Stimulated activated CD4-positive, alpha-beta T cell treated with anti-CD3 and anti-CD28 coated beads, TNF-alpha, amount 100 ng/mL, for 48 hours (primary cell): ENCODE measurements around the gene COMT.

Experiments
- DNase-seq, 3 donors: peaks; one replicate each; pipeline ENCODE4 v3.0.0-alpha.2; 2020; ENCODE audit warnings: low read depth in 3 of 3

The COMT gene

DNA sequence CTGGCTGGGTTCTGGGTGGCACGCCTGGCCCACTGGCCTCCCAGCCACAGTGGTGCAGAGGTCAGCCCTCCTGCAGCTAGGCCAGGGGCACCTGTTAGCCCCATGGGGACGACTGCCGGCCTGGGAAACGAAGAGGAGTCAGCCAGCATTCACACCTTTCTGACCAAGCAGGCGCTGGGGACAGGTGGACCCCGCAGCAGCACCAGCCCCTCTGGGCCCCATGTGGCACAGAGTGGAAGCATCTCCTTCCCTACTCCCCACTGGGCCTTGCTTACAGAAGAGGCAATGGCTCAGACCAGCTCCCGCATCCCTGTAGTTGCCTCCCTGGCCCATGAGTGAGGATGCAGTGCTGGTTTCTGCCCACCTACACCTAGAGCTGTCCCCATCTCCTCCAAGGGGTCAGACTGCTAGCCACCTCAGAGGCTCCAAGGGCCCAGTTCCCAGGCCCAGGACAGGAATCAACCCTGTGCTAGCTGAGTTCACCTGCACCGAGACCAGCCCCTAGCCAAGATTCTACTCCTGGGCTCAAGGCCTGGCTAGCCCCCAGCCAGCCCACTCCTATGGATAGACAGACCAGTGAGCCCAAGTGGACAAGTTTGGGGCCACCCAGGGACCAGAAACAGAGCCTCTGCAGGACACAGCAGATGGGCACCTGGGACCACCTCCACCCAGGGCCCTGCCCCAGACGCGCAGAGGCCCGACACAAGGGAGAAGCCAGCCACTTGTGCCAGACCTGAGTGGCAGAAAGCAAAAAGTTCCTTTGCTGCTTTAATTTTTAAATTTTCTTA lies 27.8 kb downstream of the COMT start:
- DNase-seq: no peak

DNA sequence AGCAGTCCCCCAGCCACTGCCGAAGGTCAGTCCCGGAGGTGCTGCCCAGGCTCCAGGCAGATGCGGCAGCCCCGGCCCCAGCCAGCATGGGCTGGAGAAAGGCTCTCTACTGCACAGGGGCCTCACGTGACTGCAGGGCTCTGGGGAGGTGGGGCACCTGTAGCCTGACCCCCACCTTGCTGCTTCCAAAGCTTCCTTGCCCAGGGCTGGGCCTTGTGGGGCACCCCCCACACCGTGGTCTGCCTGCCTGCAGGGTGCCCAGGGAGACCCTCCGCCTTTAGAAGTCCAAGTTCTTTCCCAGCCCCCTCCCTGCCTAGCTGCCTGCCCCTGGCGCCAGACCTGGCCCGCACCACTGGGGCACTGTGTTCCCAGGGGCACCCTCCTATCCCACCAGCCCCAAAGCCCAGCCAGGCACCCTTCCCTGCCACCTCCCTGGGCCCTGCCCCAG lies 28.5 kb downstream of the COMT start:
- no peak for DNase-seq

DNA sequence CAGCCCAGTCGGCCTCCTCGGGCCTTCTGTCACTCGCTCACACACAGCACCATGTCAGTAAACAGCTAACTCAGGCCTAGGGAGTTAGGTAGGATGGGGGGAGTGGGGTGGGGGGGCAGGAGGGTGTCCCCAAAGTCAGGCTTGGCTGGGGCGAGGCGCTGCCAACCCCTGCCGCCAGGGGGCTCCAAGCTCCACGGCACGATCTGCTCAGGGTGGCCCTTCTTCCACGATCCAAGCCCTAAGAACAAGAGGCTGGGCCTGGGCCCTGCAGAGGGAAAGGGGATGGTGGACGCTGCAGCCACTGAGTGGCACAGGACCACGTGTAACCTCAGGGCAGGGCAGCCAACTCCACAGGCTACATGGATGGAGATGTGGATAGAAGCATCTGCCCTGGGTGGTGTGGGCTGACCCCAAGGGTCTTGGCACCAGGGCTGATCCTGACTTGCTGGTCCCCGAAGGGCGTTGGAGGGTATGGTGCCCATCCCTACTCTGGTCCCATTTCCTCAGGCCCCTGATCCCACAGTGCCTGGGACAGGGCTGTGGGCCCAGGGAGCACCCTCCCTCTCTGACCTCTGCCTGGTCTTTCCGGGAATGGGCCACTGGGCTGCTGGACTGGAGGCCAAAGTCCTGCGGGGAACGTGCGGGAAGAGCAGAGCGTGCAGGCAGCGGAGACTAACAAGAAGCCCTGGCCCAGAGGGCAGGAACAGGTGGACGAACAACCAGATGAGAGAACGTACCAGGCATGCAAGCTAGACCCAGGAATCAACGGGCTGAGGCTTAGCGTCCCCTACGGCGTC lies 29.1 kb downstream of the COMT start:
- peak; percentile 54 to 71 (median 70) for DNase-seq

DNA sequence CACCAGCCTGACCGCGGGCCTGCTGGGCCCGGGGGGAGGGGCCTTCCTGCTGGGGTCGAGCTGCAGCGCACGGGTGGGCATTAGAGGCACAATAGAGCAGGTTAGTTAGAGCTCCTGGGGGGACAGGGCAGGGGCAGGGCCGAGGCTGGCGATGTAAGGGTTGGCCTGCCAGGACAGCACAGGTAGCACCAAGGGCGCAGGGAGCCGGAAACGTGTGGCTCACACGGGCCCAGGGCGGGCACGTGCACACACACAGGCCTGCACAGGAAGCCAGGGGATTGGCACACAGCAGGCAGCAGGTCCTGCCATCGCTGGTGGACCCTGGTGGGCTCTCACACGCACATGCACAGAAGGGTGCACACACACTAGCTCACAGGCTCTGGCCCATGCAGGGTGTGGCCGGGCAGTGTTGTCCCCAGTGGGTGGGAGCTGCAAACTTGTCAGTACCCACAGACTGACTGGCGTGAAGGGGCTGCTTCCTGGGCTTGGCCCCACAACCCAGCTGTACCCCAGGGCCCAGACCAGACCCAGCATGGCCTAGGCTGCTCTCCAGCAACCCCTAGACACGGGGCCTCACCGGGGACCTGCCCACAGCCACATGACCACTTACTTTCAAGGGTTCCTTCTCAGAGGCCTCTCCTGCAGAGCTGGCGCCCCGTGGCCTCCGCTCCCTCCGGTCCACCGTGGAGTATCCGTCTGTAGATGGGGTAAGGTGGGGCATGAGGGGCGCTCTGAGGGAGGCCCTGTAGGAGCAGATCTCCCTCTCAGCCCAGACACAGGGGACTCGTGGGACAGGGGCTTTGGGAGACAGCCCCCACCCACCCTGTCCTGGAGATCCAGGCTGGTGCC lies 29.9 kb downstream of the COMT start:
- no peak for DNase-seq

DNA sequence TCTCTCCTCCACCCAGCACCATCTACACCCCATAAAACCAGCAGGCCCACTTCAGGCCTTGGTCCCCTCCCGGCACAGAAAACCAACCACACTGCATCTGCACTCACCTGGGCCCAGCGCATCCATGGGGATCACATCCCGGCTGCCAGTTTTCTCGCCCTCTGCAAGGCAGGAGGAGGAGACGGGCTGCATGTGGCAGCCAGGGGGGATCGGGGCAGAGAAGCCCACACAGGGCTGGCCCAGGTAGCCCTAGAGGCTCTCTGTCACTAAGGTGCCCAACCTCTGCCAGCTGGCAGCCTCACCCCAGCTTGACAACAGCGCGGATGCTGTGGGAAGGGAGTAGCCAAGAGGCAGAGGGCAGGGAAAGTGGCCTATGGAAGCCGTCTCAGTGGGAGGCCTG lies 30.7 kb downstream of the COMT start:
- DNase-seq: no peak

DNA sequence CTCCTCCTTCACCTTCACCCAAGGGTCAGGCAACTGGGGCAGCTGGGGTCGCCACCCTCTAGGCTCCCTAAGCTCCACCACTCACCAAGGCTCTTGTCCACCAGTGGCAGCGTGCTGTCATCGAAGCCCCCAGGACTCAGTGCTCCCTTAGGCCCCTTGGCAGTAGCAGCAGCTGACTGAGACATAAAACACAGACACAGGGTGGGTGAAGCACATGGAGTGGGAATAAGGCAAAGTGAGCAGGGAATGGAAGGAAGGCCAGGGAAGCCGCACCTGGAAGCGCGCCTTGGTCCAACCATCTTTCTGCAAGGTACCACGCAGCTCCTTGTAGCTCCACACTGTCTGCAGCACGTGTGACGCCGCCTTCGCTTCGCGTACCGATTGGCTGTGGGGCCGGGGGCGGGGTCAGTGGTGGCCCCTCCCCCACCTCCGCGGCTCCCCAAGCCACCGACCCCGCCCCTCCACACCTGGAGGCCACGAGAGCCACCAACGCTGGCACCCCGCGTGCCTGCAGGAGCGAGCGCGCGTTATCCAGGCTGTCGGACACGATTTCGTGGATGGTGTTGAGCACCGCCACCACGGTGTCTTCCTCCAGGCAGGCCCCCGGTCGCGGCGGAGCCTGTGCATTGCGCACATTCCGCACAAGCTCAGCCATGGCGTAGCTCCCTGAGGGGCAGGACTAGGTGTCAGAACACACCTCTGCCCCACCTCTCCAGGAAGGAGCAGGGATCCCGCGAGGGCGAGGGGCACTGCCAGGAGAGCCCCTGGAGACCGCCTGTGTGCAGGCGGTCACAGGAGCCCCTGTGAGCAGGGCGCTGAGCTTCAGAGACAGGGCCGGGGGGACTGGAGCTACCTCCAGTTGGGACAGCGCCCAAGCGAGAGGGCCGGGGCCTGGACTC lies 31.3 kb downstream of the COMT start:
- DNase-seq: no peak

DNA sequence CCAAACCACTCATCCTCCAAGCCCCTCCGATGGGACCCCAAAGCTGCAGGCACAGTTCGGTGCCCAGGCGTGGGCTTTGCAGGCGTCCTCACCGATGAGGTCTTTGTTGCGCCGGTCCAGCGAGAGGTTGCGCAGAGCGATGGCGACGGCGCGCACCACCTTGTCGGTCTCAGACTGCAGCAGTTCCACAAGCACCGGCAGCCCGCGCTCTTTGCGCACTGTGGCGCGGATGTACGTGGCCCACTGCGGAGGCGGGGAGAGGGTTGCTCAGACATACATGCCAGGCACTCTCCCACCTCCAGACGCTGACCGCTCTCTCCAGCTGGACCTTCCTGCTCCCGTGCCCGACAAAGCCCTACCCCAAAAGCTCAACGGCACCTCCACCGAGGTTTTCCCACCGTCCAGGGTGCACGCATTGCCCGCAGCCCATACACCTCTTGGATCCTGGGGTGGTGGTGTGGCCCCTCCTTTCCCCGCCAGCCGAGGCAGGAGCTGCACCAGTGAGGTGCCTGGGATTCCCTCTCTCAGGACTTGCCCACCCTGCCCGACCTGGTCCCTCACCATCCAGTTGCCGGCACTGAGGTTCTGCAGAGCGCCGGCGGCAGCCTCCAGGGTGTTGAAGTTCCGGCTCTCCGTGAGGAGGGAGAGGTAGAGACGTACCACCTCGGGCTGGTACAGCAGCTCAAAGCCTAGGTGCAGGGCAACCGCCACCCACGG lies 32.1 kb downstream of the COMT start:
- DNase-seq: no peak

DNA sequence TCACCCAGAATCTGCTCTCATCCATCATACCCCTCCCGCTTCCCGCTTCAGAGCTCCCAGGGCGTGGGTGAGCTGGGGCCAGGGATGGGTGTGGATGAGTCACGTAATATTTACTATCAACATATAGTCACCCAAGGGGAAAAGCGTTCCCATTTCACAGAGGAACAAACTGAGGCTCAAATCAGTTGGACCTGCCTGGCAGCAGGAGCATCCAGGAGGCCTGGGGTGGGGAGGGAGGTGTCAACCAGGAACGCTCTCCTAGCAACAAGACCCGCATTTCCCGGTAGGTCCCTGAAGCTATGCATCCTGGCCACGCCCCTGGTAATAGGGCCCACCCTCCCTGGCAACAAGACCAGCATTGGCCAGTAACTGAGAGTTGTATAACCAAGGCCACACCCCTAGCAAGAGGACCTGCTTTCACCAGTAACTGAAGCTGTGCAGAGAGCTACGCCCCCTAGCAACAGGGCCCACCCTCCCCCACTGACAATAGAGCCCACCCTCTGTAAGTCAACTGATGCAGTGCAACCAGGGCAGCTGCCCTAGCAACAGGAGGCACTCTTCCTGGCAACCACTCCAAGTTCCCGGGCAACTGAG lies 32.8 kb downstream of the COMT start:
- no peak for DNase-seq

DNA sequence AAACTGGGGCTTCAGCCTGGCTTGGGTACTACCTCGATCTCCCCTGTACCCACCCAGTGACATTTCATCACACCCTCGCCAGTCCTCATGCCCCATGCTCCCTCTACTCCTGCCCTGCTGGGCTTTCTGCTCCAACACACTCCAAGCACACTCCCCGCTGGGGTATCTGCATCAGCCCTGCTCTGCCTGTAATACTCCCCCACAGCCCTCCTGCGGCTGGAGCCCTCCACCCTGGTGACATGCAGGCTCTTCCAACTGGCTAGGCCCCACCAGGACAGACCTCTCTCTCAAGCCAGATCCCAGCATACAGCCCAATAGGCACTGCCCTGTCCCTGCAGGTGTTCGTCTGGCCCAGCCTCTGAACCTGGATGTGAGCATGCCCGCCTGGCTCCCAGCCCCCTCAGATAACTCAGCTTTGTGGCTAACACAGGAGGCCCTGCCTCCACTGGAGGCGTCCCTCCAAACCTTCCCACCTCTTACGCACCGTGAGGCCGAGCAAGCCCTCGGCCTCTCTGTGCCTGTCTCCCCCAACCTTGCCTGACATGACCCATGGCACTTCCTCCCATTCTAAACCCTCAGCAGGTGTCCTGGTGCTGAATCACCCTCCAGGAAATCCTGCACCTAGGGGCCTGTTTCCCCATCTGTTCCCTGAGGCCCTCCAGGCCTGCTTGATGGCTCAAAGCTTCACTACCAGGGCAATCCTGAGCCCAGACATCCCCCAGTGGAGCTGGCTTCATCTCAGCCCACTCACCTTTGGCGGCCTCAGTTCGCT lies 33.5 kb downstream of the COMT start:
- DNase-seq: no peak

DNA sequence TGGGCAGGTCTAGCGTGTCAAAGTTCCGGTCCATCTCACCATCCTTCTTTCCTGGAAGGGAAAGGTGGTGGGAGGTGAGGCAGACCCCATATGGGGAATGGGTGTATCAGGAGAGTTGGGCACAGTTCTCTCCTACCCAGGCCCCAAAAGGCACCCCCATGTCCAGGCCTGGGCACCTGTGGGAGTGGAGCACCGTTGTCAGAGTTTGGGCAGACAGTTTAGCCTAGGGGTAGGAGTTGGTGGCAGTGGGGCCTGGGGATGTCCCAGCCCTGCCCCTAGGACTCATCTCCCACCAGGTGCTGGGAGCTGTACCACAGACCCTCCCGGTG lies 34.1 kb downstream of the COMT start:
- DNase-seq: no peak

DNA sequence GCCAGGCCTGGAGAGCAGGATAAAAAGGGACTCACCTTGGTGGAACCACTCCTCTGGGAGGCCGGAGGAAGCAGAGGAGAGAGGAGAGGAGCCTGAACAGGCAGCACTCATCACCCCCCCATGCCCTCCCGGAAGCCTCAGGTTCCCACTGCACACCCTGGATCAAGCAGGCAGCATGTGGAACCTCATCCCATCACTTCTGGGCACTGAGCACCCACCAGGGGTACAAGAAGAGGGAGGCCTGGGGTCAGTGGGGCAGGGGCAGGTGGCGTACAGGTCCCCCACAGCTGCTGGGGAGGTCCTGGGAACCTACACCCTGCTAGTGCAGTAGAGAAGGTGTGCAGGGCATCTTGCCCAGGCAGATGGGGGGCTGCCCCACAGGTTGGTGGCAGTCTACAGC lies 35.1 kb downstream of the COMT start:
- no peak for DNase-seq

DNA sequence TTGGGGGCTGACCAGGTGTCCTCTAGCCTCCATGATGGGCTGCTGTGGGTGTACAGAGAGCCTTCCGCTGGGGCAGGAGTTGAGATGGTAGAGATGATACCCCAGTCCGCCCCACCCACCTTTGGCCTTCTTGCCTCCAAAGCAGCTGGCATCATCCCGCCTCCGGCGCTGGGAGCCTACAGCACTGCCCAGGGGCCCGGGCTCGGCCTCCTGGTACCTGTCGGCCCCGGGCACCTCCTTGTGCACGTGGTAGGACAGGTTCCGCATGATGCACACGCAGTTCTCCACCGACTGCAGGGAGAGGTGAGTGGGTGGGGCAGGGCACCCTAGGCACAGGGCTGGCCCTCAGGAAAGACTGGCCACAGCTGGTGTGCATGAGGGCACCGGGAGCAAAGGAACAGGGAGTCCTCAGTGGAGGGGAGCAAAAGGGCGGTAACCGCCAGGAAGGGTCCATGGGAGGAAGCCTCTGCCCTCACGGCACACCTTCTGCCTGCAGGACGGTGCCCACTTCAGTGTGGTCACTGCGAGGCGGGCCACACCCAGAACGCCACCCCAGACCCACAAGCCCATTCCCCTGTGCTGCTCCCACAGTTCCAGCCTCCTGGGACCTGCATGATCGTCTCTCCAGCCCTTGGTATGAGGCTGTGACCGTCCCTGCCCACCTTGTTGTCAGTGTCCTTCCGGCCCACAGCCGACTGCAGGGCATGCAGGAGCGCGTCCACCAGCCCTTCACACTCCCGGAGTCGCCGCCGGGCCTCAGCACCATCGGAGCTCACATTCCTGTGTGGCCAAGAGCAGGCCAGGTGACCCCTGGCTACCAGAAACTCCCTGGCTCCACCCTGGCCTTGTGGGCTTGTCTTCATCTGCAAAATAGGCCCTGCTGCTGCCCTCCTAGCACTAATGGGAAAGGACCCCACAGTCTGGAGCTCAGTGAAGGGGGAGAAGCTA lies 36.0 kb downstream of the COMT start:
- no peak for DNase-seq

DNA sequence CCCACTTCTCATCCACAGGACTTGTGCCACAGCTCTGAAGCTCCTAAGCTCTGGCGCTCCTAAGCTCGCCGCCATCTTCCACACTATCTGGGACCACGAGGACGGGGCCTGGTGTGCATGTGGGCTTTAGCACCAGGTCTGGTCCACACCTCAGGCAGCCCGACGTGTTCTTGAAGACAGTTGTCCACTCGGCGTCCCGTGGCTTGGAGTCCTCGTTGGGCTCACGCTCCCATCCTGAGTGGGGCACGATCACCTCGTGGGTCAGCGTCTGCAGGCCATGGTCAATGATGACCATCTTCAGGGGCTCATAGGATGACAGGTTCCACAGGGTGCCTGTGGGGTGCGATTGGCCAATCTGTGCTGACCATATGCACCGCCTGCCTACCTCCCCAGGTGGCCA lies 37.2 kb downstream of the COMT start:
- DNase-seq: no peak

DNA sequence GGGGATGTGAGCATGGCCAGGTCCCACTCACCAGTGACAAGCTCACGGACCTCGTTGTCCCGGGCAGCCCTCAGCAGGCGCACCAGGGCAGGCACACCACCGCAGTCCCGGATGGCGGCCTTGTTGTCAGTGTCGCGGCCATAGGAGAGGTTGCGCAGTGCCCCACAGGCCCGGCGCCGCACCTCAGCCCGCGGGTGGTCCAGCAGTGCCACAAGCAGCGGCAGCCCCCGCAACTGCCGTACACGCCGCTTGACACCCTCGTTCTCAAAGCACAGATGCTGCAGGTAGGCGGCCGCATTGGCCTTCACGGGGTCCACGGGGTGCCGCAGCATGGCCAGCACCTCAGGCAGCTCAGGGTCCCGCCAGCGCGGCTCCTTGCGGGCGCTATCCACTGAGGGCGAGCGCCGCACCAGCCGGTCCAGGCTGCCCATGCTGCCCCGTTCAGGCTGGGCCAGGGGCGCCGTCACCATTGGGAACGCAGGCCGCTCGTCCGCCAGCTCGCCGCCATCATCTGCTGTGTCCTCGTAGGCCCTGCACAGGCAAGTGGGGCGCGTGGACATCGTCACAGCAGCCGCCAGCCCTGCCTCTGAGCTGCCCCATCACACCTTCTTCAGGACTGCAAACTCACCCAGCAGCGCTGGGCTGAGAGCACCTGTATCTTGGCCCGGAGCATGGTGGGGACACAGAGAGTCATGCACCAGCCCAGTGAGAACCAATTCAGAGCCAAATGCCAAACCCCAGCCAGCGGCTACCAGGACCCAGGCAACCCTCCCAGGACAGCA lies 38.3 kb downstream of the COMT start:
- DNase-seq: no peak

DNA sequence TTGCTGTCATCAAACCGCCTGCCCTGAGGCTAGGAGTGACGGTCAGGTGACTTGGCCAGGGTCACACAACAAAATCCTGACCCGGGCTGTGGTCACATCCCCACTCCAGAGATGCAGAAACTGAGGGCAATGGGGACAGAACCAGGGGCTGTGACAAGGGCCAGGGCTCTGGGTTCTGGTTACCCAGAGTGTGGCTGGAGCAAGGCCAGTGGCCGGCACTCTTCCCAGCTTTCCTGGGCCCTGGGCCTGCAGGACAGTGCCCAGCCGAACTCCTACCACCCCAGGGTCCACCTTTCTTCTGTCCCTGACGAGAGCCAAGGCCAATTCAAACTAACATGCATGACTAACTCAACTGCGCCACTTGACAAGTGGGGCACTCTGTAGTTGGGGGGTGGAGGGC lies 39.2 kb downstream of the COMT start:
- no peak for DNase-seq

DNA sequence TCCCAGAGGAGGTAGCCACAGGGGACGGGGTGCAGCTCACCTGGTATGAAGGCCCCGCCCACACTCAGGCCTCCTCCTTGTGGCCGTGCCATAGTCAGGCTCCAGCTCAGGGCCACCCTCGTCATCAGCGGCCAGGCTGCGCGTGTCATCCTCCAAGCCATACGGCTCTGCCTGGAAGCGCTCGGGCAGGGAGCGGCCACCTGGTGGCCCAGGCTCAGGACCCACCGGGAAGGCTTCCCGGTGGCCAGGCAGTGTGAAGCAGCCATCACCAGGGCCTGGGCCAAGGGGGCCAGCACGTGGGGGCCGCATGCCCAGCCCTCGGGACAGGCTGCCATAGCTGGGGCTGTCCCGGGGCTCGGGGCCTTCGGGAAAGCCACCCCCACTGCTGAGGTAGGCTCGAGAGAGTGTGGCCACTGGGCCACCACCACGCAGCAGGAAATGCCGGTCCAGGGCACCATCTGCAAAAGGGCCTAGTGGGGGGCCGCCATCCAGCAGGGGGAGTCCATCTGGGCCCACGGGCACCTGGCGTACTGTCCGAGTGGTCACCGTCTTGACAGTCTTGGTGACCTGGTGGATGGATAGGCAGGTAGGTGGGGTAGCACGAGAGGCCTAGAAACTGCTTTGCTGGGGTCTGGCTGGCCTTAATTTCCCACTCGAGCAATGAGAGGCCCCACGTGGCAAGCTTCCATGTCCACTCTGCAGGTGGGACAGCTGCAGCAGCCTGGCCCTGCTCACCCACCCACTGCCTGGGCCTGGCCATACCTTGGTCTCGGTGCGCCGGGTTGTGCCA lies 39.8 kb downstream of the COMT start:
- DNase-seq: no peak
